D721Med (cell line): ENCODE results near the gene FAM83B.
"Not testable (repeated sequence)": the region's sequence is repeated elsewhere in the genome, so short reads cannot be mapped to it uniquely, and the experiment has no call there.

ENCODE experiments used
- DNase-seq: peaks from one replicate; pipeline ENCODE4 v3.0.0; 2011; ENCODE audit warnings: low spot score; ENCODE audit not compliant: insufficient read length
- FAIRE-seq: peaks from 2 replicates; lab custom pipeline; 2011; peaks lifted over from hg19 to GRCh38; lab: Jason Lieb, UNC
- CTCF ChIP-seq: IDR thresholded peaks from 2 replicates; pipeline ENCODE4 v1.5.1; 2012; ENCODE audit warnings: mild to moderate bottlenecking, control low read depth; ENCODE audit not compliant: insufficient read depth; ENCODE audit errors: missing control alignments

Gene FAM83B

GRCh38 chr6:54971825-54972224 is 125.3 kb downstream of the FAM83B start:
- FAIRE-seq (no peak), DNase-seq (no peak)
- no peak for TF ChIP-seq CTCF

GRCh38 chr6:54979161-54979560 is 132.6 kb downstream of the FAM83B start:
- not testable (repeated sequence) for FAIRE-seq, DNase-seq

- DNase-seq (no peak), FAIRE-seq (no peak)
- no peak for TF ChIP-seq CTCF
These were observed 134.1 kb downstream of the FAM83B start for GRCh38 chr6:54980511-54981275.

- FAIRE-seq = no peak
- TF ChIP-seq CTCF = no peak
- DNase-seq = no peak
These were observed 134.7 kb downstream of the FAM83B start for GRCh38 chr6:54981276-54981609.

- no peak for DNase-seq
- FAIRE-seq = no peak
- TF ChIP-seq CTCF = no peak
These were observed 135.1 kb downstream of the FAM83B start for GRCh38 chr6:54981647-54982046.

GRCh38 chr6:54987633-54988290 is 141.2 kb downstream of the FAM83B start:
- DNase-seq (no peak), FAIRE-seq (no peak)
- no peak for TF ChIP-seq CTCF

GRCh38 chr6:54988576-54988975 is 142.0 kb downstream of the FAM83B start:
- no peak for TF ChIP-seq CTCF
- DNase-seq (no peak), FAIRE-seq (no peak)
